ENCODE data around the gene ETS1. TPM values are rescaled to one million over a fixed set of nuclear protein-coding genes. Genes with fewer than 3 reads are reported as not detected.
A peak's percentile ranks its signal among the peaks of the same experiment; 100 is the strongest.

ETS1 gene
- total RNA-seq, 4 donors from 2014 or later, result 16.8 to 24.9 (median 21.8) TPM

DNA sequence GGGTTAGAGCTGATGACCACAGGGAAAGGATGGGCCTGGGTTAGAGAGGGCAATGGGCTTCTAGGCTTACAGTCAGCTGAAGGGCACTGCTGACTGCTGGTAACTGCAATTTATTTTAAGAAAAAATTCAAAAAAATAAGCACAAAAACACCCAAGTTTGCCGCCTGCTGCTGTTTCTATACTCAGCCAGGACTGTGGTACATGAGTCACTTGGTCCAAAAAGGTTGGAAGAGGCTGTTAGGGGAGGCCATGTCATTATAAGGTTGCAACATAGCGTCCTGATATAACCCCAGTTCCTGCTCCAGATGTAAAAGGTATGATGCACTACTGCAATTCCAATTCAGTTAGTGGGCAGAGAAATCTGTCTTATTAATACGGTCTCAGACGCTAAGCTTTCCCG, 98.9 kb downstream of the ETS1 start:
- TF ChIP-seq, protein P1, sequence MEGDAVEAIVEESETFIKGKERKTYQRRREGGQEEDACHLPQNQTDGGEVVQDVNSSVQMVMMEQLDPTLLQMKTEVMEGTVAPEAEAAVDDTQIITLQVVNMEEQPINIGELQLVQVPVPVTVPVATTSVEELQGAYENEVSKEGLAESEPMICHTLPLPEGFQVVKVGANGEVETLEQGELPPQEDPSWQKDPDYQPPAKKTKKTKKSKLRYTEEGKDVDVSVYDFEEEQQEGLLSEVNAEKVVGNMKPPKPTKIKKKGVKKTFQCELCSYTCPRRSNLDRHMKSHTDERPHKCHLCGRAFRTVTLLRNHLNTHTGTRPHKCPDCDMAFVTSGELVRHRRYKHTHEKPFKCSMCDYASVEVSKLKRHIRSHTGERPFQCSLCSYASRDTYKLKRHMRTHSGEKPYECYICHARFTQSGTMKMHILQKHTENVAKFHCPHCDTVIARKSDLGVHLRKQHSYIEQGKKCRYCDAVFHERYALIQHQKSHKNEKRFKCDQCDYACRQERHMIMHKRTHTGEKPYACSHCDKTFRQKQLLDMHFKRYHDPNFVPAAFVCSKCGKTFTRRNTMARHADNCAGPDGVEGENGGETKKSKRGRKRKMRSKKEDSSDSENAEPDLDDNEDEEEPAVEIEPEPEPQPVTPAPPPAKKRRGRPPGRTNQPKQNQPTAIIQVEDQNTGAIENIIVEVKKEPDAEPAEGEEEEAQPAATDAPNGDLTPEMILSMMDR (IDR thresholded peaks at IDR 0.05 in 4 of 5, conservative IDR thresholded peaks at IDR 0.05 in 1 of 5), result no peak
- TF ChIP-seq POLR2A (IDR thresholded peaks at IDR 0.05), result no peak
- Histone ChIP-seq H3K27ac (peak overlapping the region; percentile 33 to 64 (median 46)), H3K4me1 (peaks cover 46 to 65% of the 10 kb centered on the region in 2 donors), H3K36me3 (peaks cover 0 to 25% of the 10 kb centered on the region in 2 donors), H3K27me3 (no peaks in the 10 kb centered on the region), H3K9me3 (no peaks in the 10 kb centered on the region), H3K4me3 (no peak overlapping the region)
- in situ Hi-C loops (cut with MboI; ENCODE audit: low sequenced_read_pairs in 4 of 4) (loop anchor here in 1 of 4 donors (25.0 kb wide), 1 partner anchor 149 kb away; no protein-coding TSS in a partner anchor), intact Hi-C loops (cut with DNase I; ENCODE audit: low total_unique reads) (no loop called here)
- DNase-seq, result peak; percentile 38 to 50
- ATAC-seq, result peak; percentile 89 to 92

DNA sequence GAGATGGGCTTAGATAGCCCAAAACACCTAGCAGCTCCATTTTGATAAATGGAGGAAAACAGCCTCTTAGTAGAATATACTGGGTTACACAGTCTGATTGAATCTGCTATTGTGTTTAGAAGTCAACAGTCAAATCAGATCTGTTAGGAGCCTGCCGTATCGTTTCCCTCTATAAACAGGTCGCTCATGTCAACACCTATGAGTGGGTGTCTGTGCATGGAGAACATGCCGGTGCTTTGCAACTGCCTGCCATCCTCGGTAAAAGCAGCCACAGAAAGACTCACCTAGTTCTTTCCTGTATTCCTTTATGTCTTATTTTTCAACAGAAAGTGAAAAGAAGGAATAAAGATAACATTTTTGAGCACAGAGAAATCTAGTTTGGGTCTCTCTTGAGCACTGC, 99.4 kb downstream of the ETS1 start:
- Histone ChIP-seq H3K36me3 (peaks cover 0 to 25% of the 10 kb centered on the region in 2 donors), H3K27me3 (no peaks in the 10 kb centered on the region), H3K27ac (peak overlapping the region; percentile 33 to 64 (median 46)), H3K4me1 (peaks cover 42 to 65% of the 10 kb centered on the region in 2 donors), H3K4me3 (no peak overlapping the region), H3K9me3 (no peaks in the 10 kb centered on the region)
- TF ChIP-seq POLR2A (IDR thresholded peaks at IDR 0.05), result no peak
- TF ChIP-seq, protein P1 (IDR thresholded peaks at IDR 0.05 in 4 of 5, conservative IDR thresholded peaks at IDR 0.05 in 1 of 5), result no peak
- ATAC-seq, result no peak
- no peak for DNase-seq
- in situ Hi-C loops (cut with MboI; ENCODE audit: low sequenced_read_pairs in 4 of 4) (loop anchor here in 1 of 4 donors (25.0 kb wide), 1 partner anchor 149 kb away; no protein-coding TSS in a partner anchor), intact Hi-C loops (cut with DNase I; ENCODE audit: low total_unique reads) (no loop called here)

DNA sequence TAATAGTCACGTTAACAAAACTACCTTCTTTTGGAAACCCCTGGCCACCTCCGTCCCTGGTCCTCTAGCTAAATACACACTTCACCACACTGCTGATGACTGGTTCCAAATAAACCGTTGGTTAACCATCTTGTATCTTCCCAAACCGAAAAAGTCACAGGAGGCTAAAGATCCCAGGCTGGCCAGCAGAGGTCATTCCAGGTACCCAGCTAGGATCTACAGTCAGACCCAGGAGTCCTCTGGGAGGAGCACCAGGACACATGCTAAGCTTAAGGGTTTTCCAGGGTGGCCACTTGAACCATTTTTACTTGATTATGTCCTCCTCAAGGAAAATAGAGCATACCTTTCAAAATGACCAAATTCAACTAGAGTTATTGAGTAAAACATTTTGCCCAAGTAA, 103.2 kb downstream of the ETS1 start:
- H3K27me3 ChIP-seq, result no peaks in the 10 kb centered on the region
- peaks cover 49 to 77% of the 10 kb centered on the region in 2 donors for H3K4me1 ChIP-seq
- intact Hi-C loops (cut with DNase I; ENCODE audit: low total_unique reads), result loop anchor here (5.0 kb wide), 2 partner anchors 38 to 143 kb away; no protein-coding TSS in a partner anchor
- H3K36me3 ChIP-seq, result peaks cover 0 to 29% of the 10 kb centered on the region in 2 donors
- no peak for DNase-seq
- no peak overlapping the region for H3K4me3 ChIP-seq
- peak overlapping the region; percentile 56 to 70 (median 68) for H3K27ac ChIP-seq
- ATAC-seq, result no peak
- TF ChIP-seq, protein P1 (IDR thresholded peaks at IDR 0.05 in 4 of 5, conservative IDR thresholded peaks at IDR 0.05 in 1 of 5), result peak in 4 of 5 experiments; percentile 8 to 46 (median 22)
- no peak for TF ChIP-seq POLR2A (IDR thresholded peaks at IDR 0.05)
- in situ Hi-C loops (cut with MboI; ENCODE audit: low sequenced_read_pairs in 4 of 4), result loop anchor here in 1 of 4 donors (25.0 kb wide), 1 partner anchor 153 kb away; no protein-coding TSS in a partner anchor
- H3K9me3 ChIP-seq, result no peaks in the 10 kb centered on the region

DNA sequence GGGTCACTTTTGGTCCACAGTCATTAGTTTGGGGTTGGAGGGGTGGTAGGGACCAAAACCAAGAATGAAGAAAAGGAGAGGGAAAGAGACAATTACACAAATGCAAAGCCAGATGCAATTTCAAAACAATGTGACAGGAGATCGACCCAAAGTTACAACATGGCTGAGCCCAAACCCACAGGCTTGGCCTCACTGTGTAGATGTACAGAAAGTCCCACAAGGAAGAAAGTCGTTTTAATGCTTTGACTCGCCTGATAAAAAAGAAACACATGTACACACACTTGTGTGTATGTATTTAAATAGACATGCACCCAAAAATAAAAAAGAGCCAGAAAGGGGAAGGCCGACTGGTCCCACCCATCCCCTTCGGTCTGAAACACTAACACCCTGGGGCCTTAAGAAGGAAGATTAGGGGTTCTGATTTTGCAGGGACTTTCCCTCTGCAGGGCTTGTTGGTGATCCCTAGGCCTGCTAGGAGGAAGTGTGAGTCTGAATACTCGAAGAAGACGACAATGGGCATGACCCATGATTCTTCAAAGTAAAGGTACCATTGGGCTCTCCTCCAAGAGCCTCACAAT, 104.1 kb downstream of the ETS1 start:
- in situ Hi-C loops (cut with MboI; ENCODE audit: low sequenced_read_pairs in 4 of 4) (loop anchor here in 1 of 4 donors (25.0 kb wide), 1 partner anchor 154 kb away; no protein-coding TSS in a partner anchor), intact Hi-C loops (cut with DNase I; ENCODE audit: low total_unique reads) (loop anchor here (5.0 kb wide), 2 partner anchors 39 to 144 kb away; no protein-coding TSS in a partner anchor)
- ATAC-seq (no peak), DNase-seq (no peak)
- H3K27ac ChIP-seq, result peak overlapping the region; percentile 57 to 70 (median 68)
- H3K4me3 ChIP-seq, result no peak overlapping the region
- no peak for TF ChIP-seq POLR2A (IDR thresholded peaks at IDR 0.05)
- TF ChIP-seq, protein P1 (IDR thresholded peaks at IDR 0.05 in 4 of 5, conservative IDR thresholded peaks at IDR 0.05 in 1 of 5), result no peak
- no peaks in the 10 kb centered on the region for H3K27me3 ChIP-seq
- peaks cover 0 to 26% of the 10 kb centered on the region in 2 donors for H3K36me3 ChIP-seq
- peaks cover 53 to 77% of the 10 kb centered on the region in 2 donors for H3K4me1 ChIP-seq
- no peaks in the 10 kb centered on the region for H3K9me3 ChIP-seq

Measured in gastrocnemius medialis (tissue), 4 donors.